PC-9 (cell line): ENCODE measurements around the gene TSPAN11.

ENCODE experiments used
- EZH2 ChIP-seq: fragments of 200-600 bp; sonication (generic); IDR thresholded peaks from 2 replicates; pipeline ENCODE4 v1.8.0; 2017; ENCODE audit warnings: antibody characterized with exemption, low read depth
- TF ChIP-seq, protein P1 (sequence below): fragments of 200-600 bp; sonication (generic); conservative IDR thresholded peaks from 2 replicates; pipeline ENCODE4 v1.6.1; 2017; ENCODE audit warnings: mixed run types, antibody characterized with exemption, mild to moderate bottlenecking, moderate library complexity

DNA sequence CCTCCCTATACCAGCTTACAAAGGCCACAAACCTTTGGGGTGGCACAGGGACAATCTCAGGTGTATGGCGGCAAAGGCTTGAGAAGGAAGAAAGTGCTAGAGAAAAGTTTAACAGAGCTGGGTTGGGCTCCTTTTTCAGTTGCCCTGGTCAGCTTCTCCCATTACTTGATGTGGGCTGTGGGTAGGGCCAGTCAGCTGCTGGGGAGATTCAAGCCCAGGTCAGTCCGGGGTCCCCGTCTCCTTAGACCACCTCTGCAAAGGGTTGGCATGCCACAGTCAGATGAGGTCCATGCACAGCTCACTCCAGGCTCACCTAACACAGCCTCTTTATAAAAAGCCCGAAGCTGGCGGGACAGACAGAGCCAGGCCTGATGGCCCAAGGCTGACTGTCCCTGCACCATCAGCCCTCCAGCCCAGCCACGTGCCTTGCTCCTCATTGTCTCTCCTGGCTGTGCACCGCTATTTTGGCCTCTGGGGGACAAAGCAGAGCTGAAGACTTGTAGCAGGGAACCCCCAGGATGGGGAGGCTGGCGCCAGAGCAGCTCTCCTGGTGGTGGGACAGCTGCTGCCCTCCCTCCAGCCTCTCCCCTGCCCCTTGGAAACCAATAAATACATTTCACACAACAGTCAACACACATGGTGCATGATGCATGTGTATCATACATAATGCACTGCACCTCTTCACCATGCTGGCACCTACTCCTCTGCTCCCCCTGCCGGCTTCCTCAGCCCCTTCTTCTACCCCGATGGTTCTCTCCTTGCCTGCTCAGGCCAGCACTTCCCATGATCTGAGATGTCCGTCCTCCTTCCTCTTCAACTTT lies 85.4 kb downstream of the TSPAN11 start:
- TF ChIP-seq, protein P1, sequence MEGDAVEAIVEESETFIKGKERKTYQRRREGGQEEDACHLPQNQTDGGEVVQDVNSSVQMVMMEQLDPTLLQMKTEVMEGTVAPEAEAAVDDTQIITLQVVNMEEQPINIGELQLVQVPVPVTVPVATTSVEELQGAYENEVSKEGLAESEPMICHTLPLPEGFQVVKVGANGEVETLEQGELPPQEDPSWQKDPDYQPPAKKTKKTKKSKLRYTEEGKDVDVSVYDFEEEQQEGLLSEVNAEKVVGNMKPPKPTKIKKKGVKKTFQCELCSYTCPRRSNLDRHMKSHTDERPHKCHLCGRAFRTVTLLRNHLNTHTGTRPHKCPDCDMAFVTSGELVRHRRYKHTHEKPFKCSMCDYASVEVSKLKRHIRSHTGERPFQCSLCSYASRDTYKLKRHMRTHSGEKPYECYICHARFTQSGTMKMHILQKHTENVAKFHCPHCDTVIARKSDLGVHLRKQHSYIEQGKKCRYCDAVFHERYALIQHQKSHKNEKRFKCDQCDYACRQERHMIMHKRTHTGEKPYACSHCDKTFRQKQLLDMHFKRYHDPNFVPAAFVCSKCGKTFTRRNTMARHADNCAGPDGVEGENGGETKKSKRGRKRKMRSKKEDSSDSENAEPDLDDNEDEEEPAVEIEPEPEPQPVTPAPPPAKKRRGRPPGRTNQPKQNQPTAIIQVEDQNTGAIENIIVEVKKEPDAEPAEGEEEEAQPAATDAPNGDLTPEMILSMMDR = no peak
- TF ChIP-seq EZH2 = no peak
